NCI-H146 treated with DMSO at 0.1 percent for 48 hours (cell line): ENCODE results near the gene SGPP2.
A peak's percentile ranks its signal among the peaks of the same experiment; 100 is the strongest.
"Not testable (repeated sequence)": the region's sequence is repeated elsewhere in the genome, so short reads cannot be mapped to it uniquely, and the experiment has no call there.

Experiments
- DNase-seq: peaks from one replicate; lab custom pipeline; 2025; ENCODE audit not compliant: unreplicated experiment; lab: John Stamatoyannopoulos, UW

Gene SGPP2

GRCh38 chr2:222427646-222428301 lies 3.4 kb downstream of the SGPP2 start:
- DNase-seq = no peak

- DNase-seq = no peak
Measured at GRCh38 chr2:222430071-222430470, 5.7 kb downstream of the SGPP2 start.

GRCh38 chr2:222430681-222431080 lies 6.3 kb downstream of the SGPP2 start:
- DNase-seq = no peak

GRCh38 chr2:222431869-222432268 lies 7.5 kb downstream of the SGPP2 start:
- no peak for DNase-seq

- DNase-seq = peak; percentile 70
Measured at GRCh38 chr2:222433332-222434173, 9.2 kb downstream of the SGPP2 start.

GRCh38 chr2:222434204-222434603 lies 9.9 kb downstream of the SGPP2 start:
- DNase-seq = no peak

- DNase-seq = not testable (repeated sequence)
Measured at GRCh38 chr2:222435400-222436039, 11.2 kb downstream of the SGPP2 start.

- no peak for DNase-seq
Measured at GRCh38 chr2:222436040-222436413, 11.7 kb downstream of the SGPP2 start.

- no peak for DNase-seq
Measured at GRCh38 chr2:222439692-222440091, 15.3 kb downstream of the SGPP2 start.

GRCh38 chr2:222440673-222441422 lies 16.5 kb downstream of the SGPP2 start:
- no peak for DNase-seq

GRCh38 chr2:222442665-222443064 lies 18.3 kb downstream of the SGPP2 start:
- DNase-seq = no peak

GRCh38 chr2:222445227-222445626 lies 20.9 kb downstream of the SGPP2 start:
- DNase-seq = no peak

GRCh38 chr2:222447131-222447530 lies 22.8 kb downstream of the SGPP2 start:
- no peak for DNase-seq

GRCh38 chr2:222448748-222449181 lies 24.4 kb downstream of the SGPP2 start:
- DNase-seq = no peak

GRCh38 chr2:222450021-222450420 lies 25.7 kb downstream of the SGPP2 start:
- DNase-seq = no peak

GRCh38 chr2:222451224-222451674 lies 26.9 kb downstream of the SGPP2 start:
- no peak for DNase-seq

GRCh38 chr2:222452422-222452950 lies 28.1 kb downstream of the SGPP2 start:
- no peak for DNase-seq

- DNase-seq = no peak
Measured at GRCh38 chr2:222456479-222457077, 32.2 kb downstream of the SGPP2 start.

GRCh38 chr2:222459983-222460382 lies 35.6 kb downstream of the SGPP2 start:
- DNase-seq = no peak

GRCh38 chr2:222465746-222466145 lies 41.4 kb downstream of the SGPP2 start:
- no peak for DNase-seq
